Effector memory CD4-positive, alpha-beta T cell (primary cell): Measurements from ENCODE around the gene RAB33B.

Experiments
- DNase-seq, 3 donors: peaks; one replicate each; pipeline ENCODE4 v3.0.0-alpha.2; 2020
- H3K27ac ChIP-seq: 2 replicates; pipeline ENCODE4 v1.7.0; 2013; ENCODE audit warnings: mild to moderate bottlenecking, low read length, moderate library complexity; ENCODE audit not compliant: insufficient read depth, poor library complexity, severe bottlenecking
- H3K27me3 ChIP-seq: replicated peaks from 2 replicates; pipeline ENCODE4 v1.7.0; 2013; ENCODE audit warnings: mild to moderate bottlenecking, low read length; ENCODE audit not compliant: insufficient read depth, control insufficient read depth, poor library complexity, severe bottlenecking
- H3K36me3 ChIP-seq: 2 replicates; pipeline ENCODE4 v1.7.0; 2013; ENCODE audit warnings: mild to moderate bottlenecking, low read length, moderate library complexity; ENCODE audit not compliant: control insufficient read depth, insufficient read depth
- H3K4me1 ChIP-seq: 2 replicates; pipeline ENCODE4 v1.7.0; 2013; ENCODE audit warnings: low read length, mild to moderate bottlenecking; ENCODE audit not compliant: control insufficient read depth, insufficient read depth, poor library complexity, severe bottlenecking
- H3K4me3 ChIP-seq: 2 replicates; pipeline ENCODE4 v1.7.0; 2013; ENCODE audit warnings: low read length, low read depth, mild to moderate bottlenecking; ENCODE audit not compliant: insufficient read depth, poor library complexity, severe bottlenecking
- H3K9me3 ChIP-seq: 2 replicates; pipeline ENCODE4 v1.7.0; 2013; ENCODE audit warnings: mild to moderate bottlenecking, low read length, moderate library complexity; ENCODE audit not compliant: control insufficient read depth

The RAB33B gene

GRCh38 chr4:139476363-139476762 is 22.4 kb downstream of the RAB33B start:
- DNase-seq: no peak
- H3K4me1 ChIP-seq: no peaks in the 10 kb centered on the region
- no peak overlapping the region for H3K27ac ChIP-seq
- peaks cover 14% of the 10 kb centered on the region for H3K36me3 ChIP-seq
- H3K27me3 ChIP-seq: no peaks in the 10 kb centered on the region
- no peaks in the 10 kb centered on the region for H3K9me3 ChIP-seq
- no peak overlapping the region for H3K4me3 ChIP-seq

- no peak overlapping the region for H3K4me3 ChIP-seq
- DNase-seq: no peak
Observed at GRCh38 chr4:139481465-139481864, 27.5 kb downstream of the RAB33B start.

GRCh38 chr4:139483000-139483399 is 29.1 kb downstream of the RAB33B start:
- Histone ChIP-seq H3K27me3 (no peaks in the 10 kb centered on the region), H3K4me3 (no peak overlapping the region), H3K36me3 (no peaks in the 10 kb centered on the region), H3K9me3 (no peaks in the 10 kb centered on the region), H3K27ac (no peak overlapping the region), H3K4me1 (no peaks in the 10 kb centered on the region)
- DNase-seq: no peak

More at GRCh38 chr4:139481465-139481864, 27.5 kb downstream of the RAB33B start:
- Histone ChIP-seq H3K36me3 (no peaks in the 10 kb centered on the region), H3K4me1 (no peaks in the 10 kb centered on the region), H3K27me3 (no peaks in the 10 kb centered on the region), H3K9me3 (no peaks in the 10 kb centered on the region), H3K27ac (no peak overlapping the region)

DNA sequence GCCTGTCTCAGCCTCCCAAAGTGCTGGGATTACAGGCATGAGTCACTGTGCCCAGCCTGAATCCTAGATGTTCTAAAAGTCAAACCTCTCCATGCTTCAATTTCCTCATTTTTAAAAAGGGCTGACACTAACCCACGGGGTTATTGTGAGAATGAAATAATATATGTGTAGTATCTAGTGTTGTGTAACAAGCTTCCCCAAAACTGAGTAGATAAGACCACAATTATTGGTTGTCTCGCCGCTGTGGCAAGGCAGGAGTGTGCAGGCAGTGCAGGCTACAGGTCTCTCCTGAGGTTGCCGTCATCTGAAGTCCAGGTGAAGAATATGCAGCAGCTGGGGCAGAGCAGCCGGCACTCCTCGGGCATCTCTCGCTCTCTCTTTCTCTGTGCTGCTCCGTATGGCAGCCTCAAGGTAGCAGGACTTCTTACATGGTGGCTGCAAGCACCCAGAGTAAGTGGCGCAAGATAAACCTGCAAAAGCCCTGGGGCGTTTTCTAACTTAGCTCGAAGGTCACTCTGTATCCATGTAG is 30.9 kb downstream of the RAB33B start:
- H3K36me3 ChIP-seq: no peaks in the 10 kb centered on the region
- H3K4me3 ChIP-seq: no peak overlapping the region
- no peak for DNase-seq
- H3K27me3 ChIP-seq: no peaks in the 10 kb centered on the region
- H3K4me1 ChIP-seq: no peaks in the 10 kb centered on the region
- H3K9me3 ChIP-seq: no peaks in the 10 kb centered on the region
- H3K27ac ChIP-seq: no peak overlapping the region

DNA sequence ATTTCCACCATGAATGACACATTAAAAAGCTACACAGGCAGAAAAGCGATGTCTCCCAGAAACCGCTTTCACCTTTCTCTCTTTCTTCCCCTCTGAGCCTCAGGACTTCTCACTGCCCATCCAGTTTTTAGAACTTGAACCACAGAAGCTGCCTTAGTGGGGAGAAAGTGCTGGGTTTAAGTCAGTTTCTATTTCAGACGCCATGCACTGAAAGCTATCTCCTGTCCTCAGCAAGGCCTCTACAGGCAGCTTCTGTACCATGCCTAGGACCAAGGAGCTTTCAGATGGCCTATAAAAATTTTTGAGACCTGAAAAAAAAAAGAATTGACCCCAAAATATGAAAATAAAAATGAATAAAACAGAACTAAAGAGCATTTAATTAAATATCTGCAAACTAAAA is 34.5 kb downstream of the RAB33B start:
- no peak for DNase-seq
- H3K4me3 ChIP-seq: no peak overlapping the region
- no peak overlapping the region for H3K27ac ChIP-seq

DNA sequence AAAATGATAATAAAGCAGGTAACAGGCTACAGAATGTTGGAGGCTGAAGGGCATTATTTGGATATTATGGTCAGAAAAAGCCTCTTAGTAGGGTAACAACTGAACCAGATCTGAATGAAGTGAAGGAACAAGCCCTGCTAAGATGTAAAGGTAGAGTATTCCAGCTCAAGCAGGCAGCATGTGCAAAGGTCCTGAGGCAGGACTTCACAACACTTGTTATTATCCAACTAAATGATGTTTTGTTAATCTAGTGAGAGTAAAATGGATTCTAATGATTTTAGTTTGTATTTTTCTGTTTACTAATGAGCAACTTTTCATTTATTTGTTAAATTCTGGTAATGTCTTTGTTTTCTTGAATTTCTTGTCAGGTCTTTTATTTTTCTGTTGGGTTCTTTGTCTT is 35.7 kb downstream of the RAB33B start:
- DNase-seq: no peak
- H3K27ac ChIP-seq: no peak overlapping the region
- H3K4me1 ChIP-seq: no peaks in the 10 kb centered on the region
- H3K9me3 ChIP-seq: no peaks in the 10 kb centered on the region
- no peaks in the 10 kb centered on the region for H3K36me3 ChIP-seq
- no peak overlapping the region for H3K4me3 ChIP-seq
- H3K27me3 ChIP-seq: no peaks in the 10 kb centered on the region

More for the DNA sequence above, 34.5 kb downstream of the RAB33B start:
- H3K4me1 ChIP-seq: no peaks in the 10 kb centered on the region
- H3K27me3 ChIP-seq: no peaks in the 10 kb centered on the region
- H3K36me3 ChIP-seq: no peaks in the 10 kb centered on the region
- H3K9me3 ChIP-seq: no peaks in the 10 kb centered on the region

DNA sequence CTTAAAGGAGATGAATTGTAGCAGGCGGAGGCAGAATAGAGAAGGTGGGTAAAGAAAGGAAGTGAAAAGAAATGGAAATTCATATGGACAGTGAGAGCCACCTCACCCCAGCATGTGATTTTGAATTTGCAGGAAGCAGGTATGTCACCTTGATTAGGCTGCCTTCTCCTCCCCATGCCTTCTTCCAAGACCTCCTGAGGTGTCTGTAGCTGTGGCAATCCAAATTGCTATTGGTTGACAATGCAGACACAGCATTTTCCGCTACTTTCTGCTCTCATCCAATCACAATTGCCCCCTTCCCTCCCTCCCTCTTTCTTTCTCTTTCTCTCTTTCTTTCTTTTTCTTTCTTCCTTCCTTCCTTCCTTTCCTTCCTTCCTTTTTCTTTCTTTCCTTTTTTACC is 38.5 kb downstream of the RAB33B start:
- no peak for DNase-seq
- Histone ChIP-seq H3K4me1 (no peaks in the 10 kb centered on the region), H3K4me3 (no peak overlapping the region), H3K27ac (no peak overlapping the region), H3K9me3 (no peaks in the 10 kb centered on the region), H3K36me3 (no peaks in the 10 kb centered on the region), H3K27me3 (no peaks in the 10 kb centered on the region)

GRCh38 chr4:139493176-139493575 is 39.3 kb downstream of the RAB33B start:
- Histone ChIP-seq H3K27me3 (no peaks in the 10 kb centered on the region), H3K4me3 (no peak overlapping the region), H3K36me3 (no peaks in the 10 kb centered on the region), H3K27ac (no peak overlapping the region), H3K4me1 (no peaks in the 10 kb centered on the region), H3K9me3 (no peaks in the 10 kb centered on the region)
- DNase-seq: no peak

- Histone ChIP-seq H3K4me3 (no peak overlapping the region), H3K4me1 (no peaks in the 10 kb centered on the region), H3K27me3 (no peaks in the 10 kb centered on the region), H3K27ac (no peak overlapping the region), H3K9me3 (no peaks in the 10 kb centered on the region), H3K36me3 (no peaks in the 10 kb centered on the region)
- no peak for DNase-seq
Observed at GRCh38 chr4:139499186-139499585, 45.3 kb downstream of the RAB33B start.

DNA sequence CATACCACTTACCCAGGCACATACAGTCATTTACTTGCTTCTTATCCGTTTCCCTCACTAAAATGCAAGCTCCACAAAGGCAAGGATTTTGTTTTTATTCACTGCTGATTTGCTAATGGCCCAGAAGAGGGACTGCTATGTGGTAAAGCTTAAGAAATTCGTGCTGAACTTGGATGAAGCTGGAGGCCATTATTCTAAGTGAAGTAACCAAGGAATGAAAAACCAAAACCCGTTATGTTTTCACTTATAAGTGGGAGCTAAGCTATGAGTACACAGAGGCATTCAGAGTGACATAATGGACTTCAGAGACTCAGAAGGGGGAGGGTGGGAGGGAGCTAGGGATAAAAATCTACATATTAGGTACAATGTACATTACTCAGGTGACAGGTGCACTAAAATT is 47.2 kb downstream of the RAB33B start:
- H3K27ac ChIP-seq: no peak overlapping the region
- no peaks in the 10 kb centered on the region for H3K36me3 ChIP-seq
- DNase-seq: no peak

More for the DNA sequence above, 47.2 kb downstream of the RAB33B start:
- no peaks in the 10 kb centered on the region for H3K9me3 ChIP-seq
- H3K27me3 ChIP-seq: no peaks in the 10 kb centered on the region
- no peak overlapping the region for H3K4me3 ChIP-seq
- no peaks in the 10 kb centered on the region for H3K4me1 ChIP-seq
